HG03095 (cell line): Measurements from ENCODE around the gene GABRA6.

ENCODE experiments used
- ATAC-seq: cut with Tn5 transposase; IDR thresholded peaks from one replicate; pipeline ENCODE4 v1.9.1; 2021; ENCODE audit warnings: moderate library complexity; ENCODE audit not compliant: unreplicated experiment

Gene GABRA6

DNA sequence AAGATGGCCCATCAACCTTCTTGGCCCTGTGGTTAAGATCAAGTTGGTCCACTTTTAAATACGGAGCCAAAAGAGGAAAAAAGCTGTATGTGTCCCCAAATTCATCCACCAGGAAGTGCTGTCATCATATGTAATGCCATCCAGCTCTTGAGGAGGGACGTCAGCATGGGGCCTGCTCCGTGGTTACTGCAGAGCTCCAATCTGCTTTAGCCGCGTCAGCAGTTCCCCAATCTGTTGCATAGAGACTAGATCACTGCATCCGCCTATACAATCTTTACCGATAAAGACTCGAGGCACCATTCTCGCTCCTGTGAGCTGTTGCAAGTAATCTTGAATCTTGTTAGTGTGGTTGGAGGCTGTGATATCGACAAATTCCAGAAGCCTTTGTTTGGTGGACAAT is 65.7 kb downstream of the GABRA6 start:
- ATAC-seq: no peak
